SK-N-SH treated with all-trans-retinoic acid at 6 μM for 48 hours (cell line): ENCODE measurements around the gene CTDNEP1.

Experiments used
- ATAC-seq: fragments of 200-7000 bp; cut with Tn5 transposase; 3 replicates; pipeline ENCODE4 v1.9.1; 2020; ENCODE audit warnings: mild to moderate bottlenecking, moderate library complexity
- ARNTL ChIP-seq: fragments of 450-650 bp; formaldehyde crosslinking; IDR thresholded peaks from 2 replicates; pipeline ENCODE4 v1.5.0; 2020; ENCODE audit warnings: low read depth, mild to moderate bottlenecking, moderate library complexity, borderline replicate concordance
- CSDC2 ChIP-seq: fragments of 250-450 bp; sonication (Bioruptor Pico); IDR thresholded peaks from 2 replicates; pipeline ENCODE4 v1.5.0; 2020; ENCODE audit warnings: mild to moderate bottlenecking, moderate library complexity
- CSRNP3 ChIP-seq: fragments of 250-450 bp; sonication (Bioruptor Pico); IDR thresholded peaks from 2 replicates; pipeline ENCODE4 v1.5.1; 2021; ENCODE audit warnings: mild to moderate bottlenecking, moderate library complexity
- ESRRG ChIP-seq: fragments of 250-450 bp; sonication (Bioruptor Pico); IDR thresholded peaks from 2 replicates; pipeline ENCODE4 v1.6.1; 2021; ENCODE audit warnings: mild to moderate bottlenecking
- GLIS3 ChIP-seq: fragments of 250-450 bp; sonication (Bioruptor Pico); IDR thresholded peaks from 2 replicates; pipeline ENCODE4 v1.5.0; 2020; ENCODE audit warnings: mild to moderate bottlenecking, moderate library complexity
- ISL1 ChIP-seq: fragments of 250-450 bp; sonication (Bioruptor Pico); IDR thresholded peaks from 2 replicates; pipeline ENCODE4 v2.1.2; 2022; ENCODE audit warnings: mild to moderate bottlenecking, moderate library complexity
- OSR1 ChIP-seq: fragments of 250-450 bp; sonication (Bioruptor Pico); IDR thresholded peaks from 2 replicates; pipeline ENCODE4 v1.8.0; 2022; ENCODE audit warnings: moderate library complexity, mild to moderate bottlenecking, inconsistent platforms
- PATZ1 ChIP-seq: fragments of 250-450 bp; sonication (Bioruptor Pico); IDR thresholded peaks from 2 replicates; pipeline ENCODE4 v1.8.0; 2020; ENCODE audit warnings: mild to moderate bottlenecking, moderate library complexity, borderline replicate concordance
- PPARA ChIP-seq: fragments of 250-450 bp; sonication (Bioruptor Pico); IDR thresholded peaks from 2 replicates; pipeline ENCODE4 v1.5.0; 2020; ENCODE audit warnings: mild to moderate bottlenecking, borderline replicate concordance
- RARB ChIP-seq: fragments of 250-450 bp; sonication (Bioruptor Pico); IDR thresholded peaks from 2 replicates; pipeline ENCODE4 v1.8.0; 2021; ENCODE audit warnings: mild to moderate bottlenecking, moderate library complexity
- SNAI2 ChIP-seq: fragments of 250-450 bp; sonication (Bioruptor Pico); IDR thresholded peaks from 2 replicates; pipeline ENCODE4 v1.5.0; 2020; ENCODE audit warnings: mild to moderate bottlenecking, moderate library complexity
- TCF4 ChIP-seq: fragments of 250-450 bp; sonication (Bioruptor Pico); IDR thresholded peaks from 2 replicates; pipeline ENCODE4 v1.8.0; 2021; ENCODE audit warnings: mild to moderate bottlenecking, moderate library complexity, borderline replicate concordance
- TSHZ2 ChIP-seq: fragments of 250-450 bp; sonication (Bioruptor Pico); IDR thresholded peaks from 2 replicates; pipeline ENCODE4 v1.5.0; 2020; ENCODE audit warnings: mild to moderate bottlenecking, moderate library complexity
- ZC3H10 ChIP-seq: fragments of 250-450 bp; sonication (Bioruptor Pico); IDR thresholded peaks from 2 replicates; pipeline ENCODE4 v1.5.1; 2021; ENCODE audit warnings: mild to moderate bottlenecking, moderate library complexity
- ZFP3 ChIP-seq: fragments of 250-450 bp; sonication (Bioruptor Pico); IDR thresholded peaks from 2 replicates; pipeline ENCODE4 v1.5.0; 2020; ENCODE audit warnings: mild to moderate bottlenecking, moderate library complexity
- ZFP30 ChIP-seq: fragments of 450-650 bp; formaldehyde crosslinking; IDR thresholded peaks from 2 replicates; pipeline ENCODE4 v1.5.0; 2022; ENCODE audit warnings: mild to moderate bottlenecking, moderate library complexity
- ZNF565 ChIP-seq: fragments of 450-650 bp; formaldehyde crosslinking; conservative IDR thresholded peaks from 2 replicates; pipeline ENCODE4 v1.5.0; 2020; ENCODE audit warnings: low read depth, mild to moderate bottlenecking, moderate library complexity
- ZNF8 ChIP-seq: fragments of 450-650 bp; formaldehyde crosslinking; IDR thresholded peaks from 2 replicates; pipeline ENCODE4 v1.5.0; 2020; ENCODE audit warnings: mild to moderate bottlenecking, moderate library complexity
- TF ChIP-seq, protein P1 (sequence below): fragments of 250-450 bp; sonication (Bioruptor Pico); IDR thresholded peaks from 2 replicates; pipeline ENCODE4 v1.5.1; 2020; ENCODE audit warnings: low read depth, mild to moderate bottlenecking, moderate library complexity

Gene CTDNEP1

DNA sequence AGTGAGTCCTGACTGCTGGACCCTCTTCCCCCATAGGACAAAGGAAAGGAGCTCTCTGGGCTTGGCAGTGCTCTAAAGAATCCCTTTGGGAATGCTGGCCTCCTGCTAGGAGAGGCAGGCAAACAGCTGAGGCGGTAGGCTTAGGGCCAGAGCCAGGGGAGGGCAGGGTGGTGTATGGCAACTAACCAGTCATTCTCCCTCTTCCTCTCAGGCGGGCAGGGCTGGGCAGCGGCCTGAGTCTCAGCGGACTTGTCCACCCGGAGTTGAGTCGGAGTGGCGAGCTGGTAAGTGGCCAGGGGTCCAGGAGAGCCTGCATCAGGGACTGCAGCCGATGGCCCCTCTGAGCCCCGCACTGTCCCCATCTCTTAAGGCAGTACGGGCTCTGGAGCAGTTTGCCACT, 27.4 kb downstream of the CTDNEP1 start (continued):
- no peak for TF ChIP-seq ESRRG
- TF ChIP-seq PPARA = no peak
- TF ChIP-seq, protein P1, sequence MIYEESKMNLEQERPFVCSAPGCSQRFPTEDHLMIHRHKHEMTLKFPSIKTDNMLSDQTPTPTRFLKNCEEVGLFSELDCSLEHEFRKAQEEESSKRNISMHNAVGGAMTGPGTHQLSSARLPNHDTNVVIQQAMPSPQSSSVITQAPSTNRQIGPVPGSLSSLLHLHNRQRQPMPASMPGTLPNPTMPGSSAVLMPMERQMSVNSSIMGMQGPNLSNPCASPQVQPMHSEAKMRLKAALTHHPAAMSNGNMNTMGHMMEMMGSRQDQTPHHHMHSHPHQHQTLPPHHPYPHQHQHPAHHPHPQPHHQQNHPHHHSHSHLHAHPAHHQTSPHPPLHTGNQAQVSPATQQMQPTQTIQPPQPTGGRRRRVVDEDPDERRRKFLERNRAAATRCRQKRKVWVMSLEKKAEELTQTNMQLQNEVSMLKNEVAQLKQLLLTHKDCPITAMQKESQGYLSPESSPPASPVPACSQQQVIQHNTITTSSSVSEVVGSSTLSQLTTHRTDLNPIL (CRISPR knock-in tag) = no peak
- TF ChIP-seq ZC3H10 (CRISPR knock-in tag) = no peak

DNA sequence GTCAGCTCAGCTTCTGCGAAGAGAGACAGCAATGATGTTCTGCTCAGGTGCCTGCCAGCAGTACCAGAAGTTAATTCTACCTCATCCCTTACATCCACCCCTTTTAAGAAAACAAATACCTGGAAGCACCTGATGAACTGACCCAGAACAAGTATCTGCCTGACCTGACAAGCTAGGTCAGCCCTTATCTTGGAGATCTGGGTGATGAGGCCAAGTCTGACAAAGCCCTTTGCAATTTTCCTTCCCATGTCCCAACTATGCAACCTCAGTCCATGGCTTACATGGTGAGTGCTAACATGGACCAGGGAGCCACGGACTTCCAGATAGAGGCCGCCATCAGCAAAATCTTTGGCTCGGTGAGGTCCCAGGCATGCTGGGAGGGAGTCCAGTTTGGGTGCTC, 28.2 kb downstream of the CTDNEP1 start:
- no peak for TF ChIP-seq RARB (CRISPR knock-in tag)
- no peak for ATAC-seq

DNA sequence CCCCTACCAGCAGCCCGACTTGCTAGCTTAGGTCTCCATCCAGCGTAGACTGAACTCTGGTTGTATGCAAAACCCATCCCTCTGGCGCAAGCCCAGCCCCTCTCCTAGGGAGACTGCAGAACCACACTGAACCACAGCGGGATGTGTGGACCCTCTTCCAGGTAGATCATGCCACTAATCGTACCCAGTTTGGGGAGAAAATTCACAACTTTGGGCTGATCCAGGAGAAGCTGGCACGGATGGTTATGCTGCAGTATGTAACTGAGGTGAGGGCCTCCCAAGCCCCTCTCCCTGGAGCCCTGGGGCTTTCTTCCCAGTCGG, 28.6 kb downstream of the CTDNEP1 start:
- no peak for ATAC-seq
- TF ChIP-seq ARNTL (CRISPR knock-in tag) (no peak), ZNF8 (CRISPR knock-in tag) (no peak)
- TF ChIP-seq, protein P1 (CRISPR knock-in tag) = no peak

- no peak for TF ChIP-seq ZNF565
- TF ChIP-seq ZFP30 (CRISPR knock-in tag) = no peak
- no peak for TF ChIP-seq GLIS3 (CRISPR knock-in tag)
- TF ChIP-seq TSHZ2 (CRISPR knock-in tag) = no peak
- TF ChIP-seq, protein P1 (CRISPR knock-in tag) = no peak
- no peak for TF ChIP-seq ISL1 (CRISPR knock-in tag)
- no peak for TF ChIP-seq ESRRG
- TF ChIP-seq CSRNP3 (CRISPR knock-in tag) = no peak
- TF ChIP-seq SNAI2 (CRISPR knock-in tag) = no peak
- no peak for ATAC-seq
These were observed 29.2 kb downstream of the CTDNEP1 start for GRCh38 chr17:7222093-7222971.

DNA sequence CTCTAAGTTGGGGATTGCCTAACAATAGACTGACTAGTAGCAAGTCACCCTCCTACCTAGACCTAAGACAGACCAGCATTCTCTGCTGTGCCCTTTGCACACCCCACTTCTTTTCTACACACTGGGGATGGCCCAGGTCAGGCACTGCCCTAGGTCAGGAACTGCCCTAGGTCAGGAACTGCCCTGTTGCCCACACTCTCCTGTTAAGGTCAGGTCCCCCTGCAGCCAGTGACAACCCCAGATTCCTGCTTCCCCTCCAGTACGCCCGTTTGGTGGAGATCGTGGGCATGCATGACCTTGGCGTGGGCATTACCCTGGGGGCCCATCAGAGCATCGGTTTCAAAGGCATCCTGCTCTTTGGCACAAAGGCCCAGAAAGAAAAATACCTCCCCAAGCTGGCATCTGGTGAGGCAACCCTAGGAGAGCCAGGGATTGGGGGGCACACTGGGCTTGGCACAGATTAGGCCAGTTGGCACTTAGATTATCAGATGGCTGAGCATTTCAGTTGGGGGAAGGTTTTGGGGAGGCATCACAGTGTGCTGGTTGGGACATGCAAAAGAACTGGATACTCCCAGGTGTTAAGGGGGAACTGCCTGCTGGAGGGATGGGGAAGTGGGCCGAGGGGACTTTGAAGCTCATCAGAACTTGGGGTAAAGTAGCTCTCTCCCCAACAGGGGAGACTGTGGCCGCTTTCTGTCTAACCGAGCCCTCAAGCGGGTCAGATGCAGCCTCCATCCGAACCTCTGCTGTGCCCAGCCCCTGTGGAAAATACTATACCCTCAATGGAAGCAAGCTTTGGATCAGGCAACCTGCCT, 30.0 kb downstream of the CTDNEP1 start:
- TF ChIP-seq TCF4 (CRISPR knock-in tag) (no peak), CSRNP3 (CRISPR knock-in tag) (no peak), ZFP3 (no peak), ZNF8 (CRISPR knock-in tag) (no peak), ESRRG (no peak), GLIS3 (CRISPR knock-in tag) (no peak), OSR1 (CRISPR knock-in tag) (no peak), PATZ1 (CRISPR knock-in tag) (no peak), CSDC2 (CRISPR knock-in tag) (no peak)
- ATAC-seq = no peak
